HEK293 (cell line): Measurements from ENCODE around the gene BICC1.

Source experiments
- CTCF ChIP-seq: fragments of 450-650 bp; formaldehyde crosslinking; IDR thresholded peaks from 2 replicates; pipeline ENCODE4 v1.5.1; 2016; ENCODE audit warnings: missing biosample characterization, missing genetic modification characterization
- HOXA7 ChIP-seq: sonication (generic); formaldehyde crosslinking; IDR thresholded peaks from 2 replicates; pipeline ENCODE4 v1.8.1; 2022; ENCODE audit warnings: missing genetic modification reagents, borderline replicate concordance
- ZNF174 ChIP-seq: fragments of 450-650 bp; formaldehyde crosslinking; IDR thresholded peaks from 2 replicates; pipeline ENCODE4 v1.5.0; 2017; ENCODE audit warnings: missing biosample characterization, mild to moderate bottlenecking, missing genetic modification characterization
- ZNF366 ChIP-seq: fragments of 450-650 bp; formaldehyde crosslinking; conservative IDR thresholded peaks from 2 replicates; pipeline ENCODE4 v1.5.1; 2016; ENCODE audit warnings: missing biosample characterization, missing genetic modification characterization
- TF ChIP-seq, protein P1 (sequence below): fragments of 450-650 bp; formaldehyde crosslinking; IDR thresholded peaks from 2 replicates; pipeline ENCODE4 v1.5.1; 2016; ENCODE audit warnings: missing biosample characterization, missing genetic modification characterization
- TF ChIP-seq, protein P2 (sequence below): fragments of 450-650 bp; formaldehyde crosslinking; IDR thresholded peaks from 2 replicates; pipeline ENCODE4 v1.5.1; 2016; ENCODE audit warnings: missing biosample characterization, missing genetic modification characterization

DNA sequence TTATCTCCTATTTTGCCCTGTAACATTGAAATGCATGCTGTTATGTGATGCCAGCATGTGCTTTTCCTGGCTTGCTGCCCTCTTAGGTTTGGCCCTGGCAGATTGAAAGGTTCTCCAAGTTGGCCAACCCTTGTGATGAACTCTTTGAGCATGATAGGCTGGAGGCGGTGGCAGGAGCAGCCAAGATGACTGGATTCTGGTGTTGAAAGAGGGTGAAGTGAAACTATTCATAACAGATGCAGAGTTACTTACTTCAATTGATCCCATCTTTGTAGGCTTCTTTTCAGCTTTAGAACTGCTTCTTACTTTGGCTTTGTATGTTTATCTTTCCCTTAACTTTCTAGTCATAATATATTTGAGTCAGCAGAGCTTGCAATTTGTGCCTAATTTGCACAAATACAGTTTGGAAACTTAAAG lies 57.6 kb downstream of the BICC1 start:
- TF ChIP-seq ZNF366 (tag by site-specific recombination) (no peak), HOXA7 (no peak), CTCF (no peak), ZNF174 (tag by site-specific recombination) (no peak)
- TF ChIP-seq, protein P1, sequence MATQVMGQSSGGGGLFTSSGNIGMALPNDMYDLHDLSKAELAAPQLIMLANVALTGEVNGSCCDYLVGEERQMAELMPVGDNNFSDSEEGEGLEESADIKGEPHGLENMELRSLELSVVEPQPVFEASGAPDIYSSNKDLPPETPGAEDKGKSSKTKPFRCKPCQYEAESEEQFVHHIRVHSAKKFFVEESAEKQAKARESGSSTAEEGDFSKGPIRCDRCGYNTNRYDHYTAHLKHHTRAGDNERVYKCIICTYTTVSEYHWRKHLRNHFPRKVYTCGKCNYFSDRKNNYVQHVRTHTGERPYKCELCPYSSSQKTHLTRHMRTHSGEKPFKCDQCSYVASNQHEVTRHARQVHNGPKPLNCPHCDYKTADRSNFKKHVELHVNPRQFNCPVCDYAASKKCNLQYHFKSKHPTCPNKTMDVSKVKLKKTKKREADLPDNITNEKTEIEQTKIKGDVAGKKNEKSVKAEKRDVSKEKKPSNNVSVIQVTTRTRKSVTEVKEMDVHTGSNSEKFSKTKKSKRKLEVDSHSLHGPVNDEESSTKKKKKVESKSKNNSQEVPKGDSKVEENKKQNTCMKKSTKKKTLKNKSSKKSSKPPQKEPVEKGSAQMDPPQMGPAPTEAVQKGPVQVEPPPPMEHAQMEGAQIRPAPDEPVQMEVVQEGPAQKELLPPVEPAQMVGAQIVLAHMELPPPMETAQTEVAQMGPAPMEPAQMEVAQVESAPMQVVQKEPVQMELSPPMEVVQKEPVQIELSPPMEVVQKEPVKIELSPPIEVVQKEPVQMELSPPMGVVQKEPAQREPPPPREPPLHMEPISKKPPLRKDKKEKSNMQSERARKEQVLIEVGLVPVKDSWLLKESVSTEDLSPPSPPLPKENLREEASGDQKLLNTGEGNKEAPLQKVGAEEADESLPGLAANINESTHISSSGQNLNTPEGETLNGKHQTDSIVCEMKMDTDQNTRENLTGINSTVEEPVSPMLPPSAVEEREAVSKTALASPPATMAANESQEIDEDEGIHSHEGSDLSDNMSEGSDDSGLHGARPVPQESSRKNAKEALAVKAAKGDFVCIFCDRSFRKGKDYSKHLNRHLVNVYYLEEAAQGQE (tag by site-specific recombination): no peak
- TF ChIP-seq, protein P2, sequence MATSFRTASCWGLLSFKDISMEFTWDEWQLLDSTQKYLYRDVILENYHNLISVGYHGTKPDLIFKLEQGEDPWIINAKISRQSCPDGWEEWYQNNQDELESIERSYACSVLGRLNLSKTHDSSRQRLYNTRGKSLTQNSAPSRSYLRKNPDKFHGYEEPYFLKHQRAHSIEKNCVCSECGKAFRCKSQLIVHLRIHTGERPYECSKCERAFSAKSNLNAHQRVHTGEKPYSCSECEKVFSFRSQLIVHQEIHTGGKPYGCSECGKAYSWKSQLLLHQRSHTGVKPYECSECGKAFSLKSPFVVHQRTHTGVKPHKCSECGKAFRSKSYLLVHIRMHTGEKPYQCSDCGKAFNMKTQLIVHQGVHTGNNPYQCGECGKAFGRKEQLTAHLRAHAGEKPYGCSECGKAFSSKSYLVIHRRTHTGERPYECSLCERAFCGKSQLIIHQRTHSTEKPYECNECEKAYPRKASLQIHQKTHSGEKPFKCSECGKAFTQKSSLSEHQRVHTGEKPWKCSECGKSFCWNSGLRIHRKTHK (tag by site-specific recombination): no peak
